Fibroblast of lung (primary cell): Measurements from ENCODE around the gene SH2D4B.

Experiments
- EZH2 ChIP-seq: IDR thresholded peaks from 2 replicates; pipeline ENCODE4 v1.5.1; 2012; ENCODE audit warnings: low read length, control low read depth, mild to moderate bottlenecking; ENCODE audit errors: missing control alignments
- TF ChIP-seq, protein P1 (sequence below), 2 donors: IDR thresholded peaks in 1 of 2; conservative IDR thresholded peaks in 1 of 2; 1 replicate in 1 of 2; 2 replicates in 1 of 2; pipeline ENCODE4 v1.5.1; 2011 to 2012; ENCODE audit warnings: low read length in 2 of 2, control low read depth in 1 of 2, inconsistent platforms in 1 of 2, low read depth in 1 of 2, mild to moderate bottlenecking in 1 of 2

DNA sequence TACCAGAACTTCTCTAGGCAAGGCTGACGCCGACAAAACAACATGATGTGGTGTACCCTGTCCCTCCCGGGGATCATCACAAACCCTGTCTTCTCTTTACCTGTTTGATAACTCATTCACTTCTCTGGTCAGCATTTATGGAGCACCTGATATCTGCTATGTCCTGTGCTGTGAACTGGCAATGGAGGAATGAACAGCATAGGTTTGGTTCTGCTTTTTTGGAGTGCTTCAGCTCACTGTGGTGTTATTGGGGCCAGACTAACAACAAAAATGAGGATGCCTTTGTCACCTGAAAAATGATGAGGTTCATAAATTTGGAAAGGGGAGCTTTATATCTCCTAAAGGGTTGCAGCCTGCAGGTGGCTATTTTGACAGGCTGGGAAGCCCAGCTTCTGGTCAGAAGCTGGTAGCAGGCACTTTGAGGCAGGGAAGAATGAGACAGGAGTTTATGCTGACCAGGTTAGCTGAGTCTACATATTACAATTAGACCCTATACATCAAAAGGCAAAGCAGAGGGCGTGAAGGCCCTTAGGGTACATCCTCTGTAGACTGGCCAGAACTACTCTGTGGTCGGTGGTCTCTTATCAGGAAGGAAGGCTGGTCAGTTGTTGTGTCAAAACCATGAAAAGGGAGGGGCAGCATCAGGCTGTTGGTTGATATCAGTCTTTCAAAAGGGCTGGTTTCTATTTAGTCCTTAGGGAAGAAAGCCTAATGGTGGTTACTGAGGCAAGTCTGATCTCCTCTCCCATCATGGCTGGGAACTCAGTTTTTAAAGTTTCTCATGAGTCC, 42.3 kb downstream of the SH2D4B start:
- no peak for TF ChIP-seq EZH2
- TF ChIP-seq, protein P1, sequence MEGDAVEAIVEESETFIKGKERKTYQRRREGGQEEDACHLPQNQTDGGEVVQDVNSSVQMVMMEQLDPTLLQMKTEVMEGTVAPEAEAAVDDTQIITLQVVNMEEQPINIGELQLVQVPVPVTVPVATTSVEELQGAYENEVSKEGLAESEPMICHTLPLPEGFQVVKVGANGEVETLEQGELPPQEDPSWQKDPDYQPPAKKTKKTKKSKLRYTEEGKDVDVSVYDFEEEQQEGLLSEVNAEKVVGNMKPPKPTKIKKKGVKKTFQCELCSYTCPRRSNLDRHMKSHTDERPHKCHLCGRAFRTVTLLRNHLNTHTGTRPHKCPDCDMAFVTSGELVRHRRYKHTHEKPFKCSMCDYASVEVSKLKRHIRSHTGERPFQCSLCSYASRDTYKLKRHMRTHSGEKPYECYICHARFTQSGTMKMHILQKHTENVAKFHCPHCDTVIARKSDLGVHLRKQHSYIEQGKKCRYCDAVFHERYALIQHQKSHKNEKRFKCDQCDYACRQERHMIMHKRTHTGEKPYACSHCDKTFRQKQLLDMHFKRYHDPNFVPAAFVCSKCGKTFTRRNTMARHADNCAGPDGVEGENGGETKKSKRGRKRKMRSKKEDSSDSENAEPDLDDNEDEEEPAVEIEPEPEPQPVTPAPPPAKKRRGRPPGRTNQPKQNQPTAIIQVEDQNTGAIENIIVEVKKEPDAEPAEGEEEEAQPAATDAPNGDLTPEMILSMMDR (conservative IDR thresholded peaks at IDR 0.05 in 1 of 2, IDR thresholded peaks at IDR 0.05 in 1 of 2; ENCODE audit: low read depth in 1 of 2, low read length in 2 of 2), result no peak
